Neural cell (in vitro differentiated cells): ENCODE results near the gene PCDHGC5. TPM values are rescaled to one million over a fixed set of nuclear protein-coding genes. Genes with fewer than 3 reads are reported as not detected.

ENCODE experiments used
- H2AFZ ChIP-seq: fragments of 200-600, 300-800 bp; sonication (generic), shearing (Covaris generic); 2 replicates; pipeline ENCODE4 v1.6.0; 2014; ENCODE audit warnings: low read depth, mild to moderate bottlenecking, antibody characterized with exemption, low read length, moderate library complexity
- H3F3A ChIP-seq: fragments of 200-600 bp; shearing (Covaris generic); 2 replicates; pipeline ENCODE4 v1.6.1; 2016; ENCODE audit warnings: mild to moderate bottlenecking, moderate library complexity, mixed read lengths, antibody characterized with exemption, low read length; ENCODE audit not compliant: insufficient read depth, poor library complexity, severe bottlenecking
- H3K27ac ChIP-seq: fragments of 200-600, 300-800 bp; sonication (generic), shearing (Covaris generic); 2 replicates; pipeline ENCODE4 v1.5.1; 2014; ENCODE audit warnings: mild to moderate bottlenecking, low read length, moderate library complexity
- H3K27me3 ChIP-seq: fragments of 300-800, 200-600 bp; sonication (generic), shearing (Covaris generic); 2 replicates; pipeline ENCODE4 v1.6.0; 2014; ENCODE audit warnings: mild to moderate bottlenecking, low read depth, low read length, moderate library complexity; ENCODE audit not compliant: insufficient read depth
- H3K36me3 ChIP-seq: fragments of 300-800, 200-600 bp; sonication (generic), shearing (Covaris generic); 2 replicates; pipeline ENCODE4 v1.5.1; 2014; ENCODE audit warnings: mild to moderate bottlenecking, antibody characterized with exemption, low read length, moderate library complexity; ENCODE audit not compliant: insufficient read depth
- H3K4me2 ChIP-seq: fragments of 300-800, 200-600 bp; sonication (generic), shearing (Covaris generic); 2 replicates; pipeline ENCODE4 v1.6.0; 2014; ENCODE audit warnings: mild to moderate bottlenecking, low read length
- H3K4me3 ChIP-seq: fragments of 300-800, 200-600 bp; sonication (generic), shearing (Covaris generic); 2 replicates; pipeline ENCODE4 v1.5.1; 2014; ENCODE audit warnings: mild to moderate bottlenecking, low read length, moderate library complexity
- H3K79me2 ChIP-seq: fragments of 200-600 bp; shearing (Covaris generic); replicated peaks from 2 replicates; pipeline ENCODE4 v1.6.0; 2014; ENCODE audit warnings: mild to moderate bottlenecking, low read length, moderate library complexity; ENCODE audit not compliant: insufficient read depth
- H3K9ac ChIP-seq: fragments of 300-800, 200-600 bp; sonication (generic), shearing (Covaris generic); 2 replicates; pipeline ENCODE4 v1.6.1; 2016; ENCODE audit warnings: mild to moderate bottlenecking, low read length, mixed read lengths
- H3K9me2 ChIP-seq: fragments of 200-600 bp; shearing (Covaris generic); 2 replicates; pipeline ENCODE4 v1.6.1; 2016; ENCODE audit warnings: mild to moderate bottlenecking, low read length, mixed read lengths; ENCODE audit not compliant: insufficient read depth
- H3K9me3 ChIP-seq: fragments of 200-600, 300-800 bp; sonication (generic), shearing (Covaris generic); 2 replicates; pipeline ENCODE4 v1.6.1; 2016; ENCODE audit warnings: mild to moderate bottlenecking, mixed run types, low read length, moderate library complexity, mixed read lengths
- H4K20me1 ChIP-seq: fragments of 200-600 bp; shearing (Covaris generic); 2 replicates; pipeline ENCODE4 v1.6.1; 2016; ENCODE audit warnings: mild to moderate bottlenecking, mixed run types; ENCODE audit not compliant: insufficient read depth
- EP300 ChIP-seq: fragments of 450-650 bp; conservative IDR thresholded peaks from 2 replicates; pipeline ENCODE4 v1.6.1; 2014; ENCODE audit warnings: antibody characterized with exemption, mild to moderate bottlenecking, moderate library complexity; ENCODE audit not compliant: poor library complexity, severe bottlenecking
- EZH2 ChIP-seq: fragments of 200-600, 300-800 bp; shearing (Covaris generic), sonication (generic); IDR thresholded peaks from 2 replicates; pipeline ENCODE4 v1.6.1; 2014; ENCODE audit warnings: antibody characterized with exemption, low read length, borderline replicate concordance, mild to moderate bottlenecking; ENCODE audit not compliant: insufficient read depth, poor library complexity, severe bottlenecking
- MXI1 ChIP-seq: fragments of 450-650 bp; conservative IDR thresholded peaks from 2 replicates; pipeline ENCODE4 v1.6.1; 2014; ENCODE audit warnings: antibody characterized with exemption, mild to moderate bottlenecking; ENCODE audit not compliant: poor library complexity, severe bottlenecking
- POLR2AphosphoS5 ChIP-seq: IDR thresholded peaks from 2 replicates; pipeline ENCODE4 v1.6.1; 2012
- RAD21 ChIP-seq: fragments of 450-650 bp; conservative IDR thresholded peaks from 2 replicates; pipeline ENCODE4 v1.6.1; 2014; ENCODE audit warnings: antibody characterized with exemption, mild to moderate bottlenecking, moderate library complexity
- SMC3 ChIP-seq: fragments of 450-650 bp; conservative IDR thresholded peaks from 2 replicates; pipeline ENCODE4 v1.6.1; 2014; ENCODE audit warnings: antibody characterized with exemption, mild to moderate bottlenecking, moderate library complexity; ENCODE audit not compliant: poor library complexity
- TAF1 ChIP-seq: IDR thresholded peaks from 2 replicates; pipeline ENCODE4 v1.6.1; 2012; ENCODE audit warnings: low read depth
- polyA plus RNA-seq: library from polyadenylated mRNA; depleted of rRNA; stranded (reverse); fragments of >200 nt; gene quantifications from 2 replicates; pipeline ENCODE4 v1.2.3, GENCODE V29; 2014
- TF ChIP-seq, protein P1 (sequence below): fragments of 450-650 bp; IDR thresholded peaks from 2 replicates; pipeline ENCODE4 v1.5.1; 2014; ENCODE audit warnings: antibody characterized with exemption, mild to moderate bottlenecking, moderate library complexity; ENCODE audit not compliant: poor library complexity, severe bottlenecking
- TF ChIP-seq, protein P2 (sequence below): IDR thresholded peaks from 2 replicates; pipeline ENCODE4 v1.6.1; 2012; ENCODE audit warnings: borderline replicate concordance

The PCDHGC5 gene
- polyA plus RNA-seq, 1 donor from 2014 or later = 0.51 TPM

DNA sequence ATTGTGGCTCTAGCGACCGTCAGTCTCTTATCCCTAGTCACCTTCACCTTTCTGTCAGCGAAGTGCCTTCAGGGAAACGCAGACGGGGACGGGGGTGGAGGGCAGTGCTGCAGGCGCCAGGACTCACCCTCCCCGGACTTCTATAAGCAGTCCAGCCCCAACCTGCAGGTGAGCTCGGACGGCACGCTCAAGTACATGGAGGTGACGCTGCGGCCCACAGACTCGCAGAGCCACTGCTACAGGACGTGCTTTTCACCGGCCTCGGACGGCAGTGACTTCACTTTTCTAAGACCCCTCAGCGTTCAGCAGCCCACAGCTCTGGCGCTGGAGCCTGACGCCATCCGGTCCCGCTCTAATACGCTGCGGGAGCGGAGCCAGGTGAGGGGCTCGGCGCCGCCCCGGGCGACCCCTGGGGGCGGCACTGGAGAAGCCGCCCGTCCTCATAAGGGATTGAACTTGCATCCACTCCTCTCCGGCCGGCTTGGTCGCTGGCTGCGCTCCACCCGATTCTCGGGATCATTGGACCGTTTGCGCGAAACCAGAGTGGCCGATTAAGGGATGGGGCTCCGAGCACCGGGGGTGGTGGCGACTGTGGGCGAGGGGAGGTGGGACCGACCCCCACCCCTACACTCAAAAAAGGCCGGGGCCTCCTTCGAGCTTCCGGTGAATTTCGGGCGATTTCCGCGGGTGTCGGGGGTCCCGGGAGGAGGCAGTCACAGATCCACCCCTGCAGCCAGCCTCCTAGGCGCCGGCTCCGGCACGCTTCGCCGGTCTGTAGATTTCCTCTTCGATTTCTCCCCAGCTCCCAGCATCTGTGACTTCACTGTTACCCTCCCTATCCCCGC is 2.7 kb downstream of the PCDHGC5 start:
- no peak overlapping the region for H3K9ac ChIP-seq
- no peak overlapping the region for H2AFZ ChIP-seq
- H3F3A ChIP-seq = no peaks in the 10 kb centered on the region
- H4K20me1 ChIP-seq = no peaks in the 10 kb centered on the region
- H3K36me3 ChIP-seq = peaks cover 30% of the 10 kb centered on the region
- H3K9me2 ChIP-seq = no peaks in the 10 kb centered on the region
- TF ChIP-seq POLR2AphosphoS5 = no peak
- TF ChIP-seq MXI1 = no peak
- no peak for TF ChIP-seq RAD21
- TF ChIP-seq SMC3 = no peak
- TF ChIP-seq EP300 = no peak
- TF ChIP-seq, protein P1, sequence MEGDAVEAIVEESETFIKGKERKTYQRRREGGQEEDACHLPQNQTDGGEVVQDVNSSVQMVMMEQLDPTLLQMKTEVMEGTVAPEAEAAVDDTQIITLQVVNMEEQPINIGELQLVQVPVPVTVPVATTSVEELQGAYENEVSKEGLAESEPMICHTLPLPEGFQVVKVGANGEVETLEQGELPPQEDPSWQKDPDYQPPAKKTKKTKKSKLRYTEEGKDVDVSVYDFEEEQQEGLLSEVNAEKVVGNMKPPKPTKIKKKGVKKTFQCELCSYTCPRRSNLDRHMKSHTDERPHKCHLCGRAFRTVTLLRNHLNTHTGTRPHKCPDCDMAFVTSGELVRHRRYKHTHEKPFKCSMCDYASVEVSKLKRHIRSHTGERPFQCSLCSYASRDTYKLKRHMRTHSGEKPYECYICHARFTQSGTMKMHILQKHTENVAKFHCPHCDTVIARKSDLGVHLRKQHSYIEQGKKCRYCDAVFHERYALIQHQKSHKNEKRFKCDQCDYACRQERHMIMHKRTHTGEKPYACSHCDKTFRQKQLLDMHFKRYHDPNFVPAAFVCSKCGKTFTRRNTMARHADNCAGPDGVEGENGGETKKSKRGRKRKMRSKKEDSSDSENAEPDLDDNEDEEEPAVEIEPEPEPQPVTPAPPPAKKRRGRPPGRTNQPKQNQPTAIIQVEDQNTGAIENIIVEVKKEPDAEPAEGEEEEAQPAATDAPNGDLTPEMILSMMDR = no peak
- no peak for TF ChIP-seq EZH2
- no peak for TF ChIP-seq TAF1
- H3K79me2 ChIP-seq = peaks cover 10% of the 10 kb centered on the region
- H3K27ac ChIP-seq = no peak overlapping the region
- H3K4me2 ChIP-seq = no peak overlapping the region
- peaks cover 43% of the 10 kb centered on the region for H3K9me3 ChIP-seq
- H3K4me3 ChIP-seq = no peak overlapping the region
- H3K27me3 ChIP-seq = no peaks in the 10 kb centered on the region

DNA sequence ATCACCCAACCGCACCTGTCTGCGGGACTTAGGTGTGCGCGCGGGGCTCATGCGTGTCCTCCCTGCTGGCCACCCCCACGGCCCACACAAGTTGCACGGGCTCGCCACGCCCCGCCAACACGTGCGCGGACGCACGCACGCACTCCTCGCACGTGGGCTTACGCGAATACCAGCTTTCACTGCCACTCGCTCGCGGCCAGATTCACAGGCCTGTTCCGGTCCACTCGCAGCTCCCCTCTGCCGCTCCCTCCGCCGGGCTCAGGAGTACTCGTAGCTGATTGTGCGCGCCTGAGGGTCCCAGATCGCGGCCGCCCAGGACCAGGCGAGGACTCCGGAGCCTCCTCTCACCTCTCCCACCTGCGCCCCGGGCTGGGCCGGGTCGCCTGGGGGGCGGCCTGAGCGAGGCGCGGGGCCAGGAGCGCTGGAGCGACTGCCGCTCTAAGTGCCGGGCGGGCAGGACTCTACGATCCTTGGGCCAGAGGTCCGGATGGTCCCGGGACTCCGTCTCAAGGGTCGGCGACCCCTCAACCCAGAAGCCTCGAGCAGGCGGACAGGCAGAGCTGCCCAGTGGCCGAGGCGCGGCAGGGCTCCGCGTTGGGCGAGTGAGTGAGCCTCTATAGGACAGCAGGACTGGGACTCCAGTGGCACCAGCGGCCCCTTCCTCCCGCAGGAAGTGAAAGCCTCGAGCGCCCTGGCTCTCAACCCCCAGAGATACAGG is 3.4 kb downstream of the PCDHGC5 start:
- Histone ChIP-seq H3F3A (no peaks in the 10 kb centered on the region), H4K20me1 (no peaks in the 10 kb centered on the region), H3K4me3 (no peak overlapping the region), H2AFZ (no peak overlapping the region), H3K4me2 (no peak overlapping the region), H3K79me2 (peaks cover 9% of the 10 kb centered on the region), H3K27ac (no peak overlapping the region), H3K9ac (no peak overlapping the region), H3K27me3 (no peaks in the 10 kb centered on the region), H3K9me3 (peaks cover 35% of the 10 kb centered on the region), H3K36me3 (peaks cover 26% of the 10 kb centered on the region), H3K9me2 (no peaks in the 10 kb centered on the region)
- no peak for TF ChIP-seq POLR2AphosphoS5

DNA sequence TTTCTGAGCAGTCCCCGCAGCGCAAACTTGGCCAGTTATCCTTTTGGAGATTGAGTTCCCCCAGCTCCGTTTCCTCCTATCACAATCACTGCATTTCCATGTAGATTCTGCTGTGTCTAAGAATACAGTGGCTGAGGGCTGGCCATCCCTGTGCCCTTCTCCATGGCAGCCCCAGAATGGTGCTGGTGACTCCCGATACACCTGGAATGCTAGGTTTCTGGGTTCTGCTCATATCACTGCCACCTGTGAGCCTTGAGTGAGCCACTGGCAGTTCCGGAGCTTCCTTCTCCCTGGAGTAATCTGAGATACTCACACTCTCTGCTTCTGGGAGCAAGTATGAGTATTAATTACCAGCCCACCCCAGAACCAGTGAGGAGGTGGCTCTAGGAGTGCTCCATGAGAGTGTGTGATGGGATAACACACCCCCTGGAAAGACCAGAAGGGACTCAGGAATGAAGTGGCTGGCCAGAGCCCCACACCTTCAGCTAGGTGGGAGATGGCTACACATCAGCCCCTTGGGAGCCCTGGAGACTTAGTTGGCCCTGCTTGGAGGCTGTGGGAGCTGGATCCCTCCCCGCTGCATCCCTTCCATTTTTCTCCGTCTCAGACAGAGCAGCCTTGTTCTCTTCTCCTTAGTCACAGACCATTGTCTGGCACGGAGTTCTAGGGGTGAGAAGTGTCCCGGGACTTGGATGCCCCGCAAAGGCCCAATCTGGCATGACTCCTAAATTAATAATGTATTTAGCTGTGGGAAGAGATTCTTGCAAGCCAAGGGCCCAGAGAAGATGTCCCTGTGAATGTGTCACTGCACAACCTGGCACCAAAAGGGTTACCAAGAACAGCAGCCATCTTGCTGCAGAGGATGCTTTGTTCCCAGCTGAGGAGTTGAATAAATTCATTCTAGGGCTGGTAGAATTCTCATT is 4.9 kb downstream of the PCDHGC5 start:
- Histone ChIP-seq H3K9me2 (no peaks in the 10 kb centered on the region), H3K79me2 (peaks cover 9% of the 10 kb centered on the region), H3F3A (no peaks in the 10 kb centered on the region), H3K27me3 (no peaks in the 10 kb centered on the region), H3K36me3 (peaks cover 23% of the 10 kb centered on the region), H2AFZ (peak overlapping the region; percentile 51), H3K4me3 (peak overlapping the region; percentile 58), H3K9me3 (peaks cover 32% of the 10 kb centered on the region), H3K27ac (peak overlapping the region; percentile 81), H3K4me2 (peak overlapping the region; percentile 32), H4K20me1 (no peaks in the 10 kb centered on the region), H3K9ac (peak overlapping the region; percentile 71)
- TF ChIP-seq, protein P2, sequence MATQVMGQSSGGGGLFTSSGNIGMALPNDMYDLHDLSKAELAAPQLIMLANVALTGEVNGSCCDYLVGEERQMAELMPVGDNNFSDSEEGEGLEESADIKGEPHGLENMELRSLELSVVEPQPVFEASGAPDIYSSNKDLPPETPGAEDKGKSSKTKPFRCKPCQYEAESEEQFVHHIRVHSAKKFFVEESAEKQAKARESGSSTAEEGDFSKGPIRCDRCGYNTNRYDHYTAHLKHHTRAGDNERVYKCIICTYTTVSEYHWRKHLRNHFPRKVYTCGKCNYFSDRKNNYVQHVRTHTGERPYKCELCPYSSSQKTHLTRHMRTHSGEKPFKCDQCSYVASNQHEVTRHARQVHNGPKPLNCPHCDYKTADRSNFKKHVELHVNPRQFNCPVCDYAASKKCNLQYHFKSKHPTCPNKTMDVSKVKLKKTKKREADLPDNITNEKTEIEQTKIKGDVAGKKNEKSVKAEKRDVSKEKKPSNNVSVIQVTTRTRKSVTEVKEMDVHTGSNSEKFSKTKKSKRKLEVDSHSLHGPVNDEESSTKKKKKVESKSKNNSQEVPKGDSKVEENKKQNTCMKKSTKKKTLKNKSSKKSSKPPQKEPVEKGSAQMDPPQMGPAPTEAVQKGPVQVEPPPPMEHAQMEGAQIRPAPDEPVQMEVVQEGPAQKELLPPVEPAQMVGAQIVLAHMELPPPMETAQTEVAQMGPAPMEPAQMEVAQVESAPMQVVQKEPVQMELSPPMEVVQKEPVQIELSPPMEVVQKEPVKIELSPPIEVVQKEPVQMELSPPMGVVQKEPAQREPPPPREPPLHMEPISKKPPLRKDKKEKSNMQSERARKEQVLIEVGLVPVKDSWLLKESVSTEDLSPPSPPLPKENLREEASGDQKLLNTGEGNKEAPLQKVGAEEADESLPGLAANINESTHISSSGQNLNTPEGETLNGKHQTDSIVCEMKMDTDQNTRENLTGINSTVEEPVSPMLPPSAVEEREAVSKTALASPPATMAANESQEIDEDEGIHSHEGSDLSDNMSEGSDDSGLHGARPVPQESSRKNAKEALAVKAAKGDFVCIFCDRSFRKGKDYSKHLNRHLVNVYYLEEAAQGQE = peak; percentile 32
- TF ChIP-seq POLR2AphosphoS5 (no peak), EP300 (no peak), SMC3 (no peak), MXI1 (no peak), EZH2 (no peak)
